ENCODE data around the gene DOHH.
A peak's percentile ranks its signal among the peaks of the same experiment; 100 is the strongest.

Gene DOHH

GRCh38 chr19:3501780-3502179, 1.3 kb upstream of the DOHH start:
- DNase-seq (ENCODE audit: low read depth): no peak

DNA sequence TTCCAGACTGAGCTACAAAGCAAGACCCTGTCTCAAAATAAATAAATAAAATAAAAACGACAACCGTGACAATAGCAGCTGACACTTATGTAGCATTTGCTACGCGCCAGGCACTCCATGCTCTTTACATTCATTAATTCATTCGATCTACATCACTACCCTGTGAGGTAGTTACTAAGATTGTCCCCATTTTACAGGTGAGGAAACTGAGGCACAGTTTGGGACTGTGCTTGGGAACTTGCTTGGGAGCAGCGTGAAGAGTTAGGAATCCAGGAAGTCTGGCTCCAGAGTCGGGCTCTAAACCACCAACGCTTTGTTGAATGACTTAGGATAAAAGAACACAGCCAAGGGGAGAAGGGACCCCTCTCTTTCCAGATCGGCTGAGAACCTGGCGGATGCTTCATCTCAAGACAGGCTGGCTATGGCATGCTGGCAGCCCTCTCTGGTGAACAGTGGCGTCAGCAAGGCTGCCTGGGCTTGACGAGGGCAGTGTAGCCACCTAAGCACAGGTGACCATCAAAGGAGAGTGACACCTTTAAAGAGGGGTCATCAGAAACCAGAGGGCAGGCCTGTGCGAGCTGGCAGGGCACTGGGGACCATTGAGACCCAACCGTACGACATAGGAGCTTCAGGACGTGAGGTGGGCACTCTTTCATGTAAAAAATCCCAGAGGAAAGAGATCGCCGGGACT, 591 bp downstream of the DOHH start:
- no peak for DNase-seq (ENCODE audit: low read depth)

DNA sequence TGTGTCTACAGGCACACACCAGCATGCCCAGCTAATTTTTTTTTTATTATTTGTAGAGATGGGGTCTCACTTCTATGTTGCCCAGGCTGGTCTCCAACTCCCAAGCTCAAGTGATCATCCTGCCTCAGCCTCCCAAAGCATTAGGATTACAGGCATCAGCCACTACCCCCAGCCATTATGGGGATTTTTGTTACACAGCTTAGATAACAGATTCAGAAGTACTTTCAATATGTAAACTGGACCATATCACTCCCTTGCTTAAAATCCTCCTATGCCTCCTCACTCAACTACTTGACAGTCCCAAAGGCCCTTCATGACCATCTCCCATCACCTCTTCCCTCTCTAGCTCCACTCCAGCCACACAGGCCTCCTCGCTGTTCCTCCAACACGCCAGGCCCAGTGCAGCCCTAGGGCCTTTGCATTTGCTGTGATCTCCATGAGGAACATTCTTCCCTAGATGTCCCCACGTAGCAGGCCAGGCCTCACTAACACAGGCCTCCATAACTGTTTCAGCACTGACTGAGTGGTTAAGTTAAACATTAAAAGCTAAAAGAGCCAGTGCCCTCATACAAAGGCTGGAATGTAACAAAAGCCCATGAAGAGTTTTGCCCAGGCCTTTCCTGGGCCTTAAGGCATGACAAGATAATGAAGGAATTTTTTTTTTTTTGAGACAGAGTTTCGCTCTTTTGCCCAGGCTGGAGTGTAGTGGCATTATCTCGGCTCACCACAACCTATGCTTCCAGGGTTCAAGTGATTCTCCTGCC, 2.5 kb downstream of the DOHH start:
- no peak for DNase-seq (ENCODE audit: low read depth)

GRCh38 chr19:3496392-3497273, 3.8 kb downstream of the DOHH start:
- DNase-seq (ENCODE audit: low read depth): no peak

GRCh38 chr19:3494559-3494958, 5.9 kb downstream of the DOHH start:
- DNase-seq (ENCODE audit: low read depth): peak; percentile 48

DNA sequence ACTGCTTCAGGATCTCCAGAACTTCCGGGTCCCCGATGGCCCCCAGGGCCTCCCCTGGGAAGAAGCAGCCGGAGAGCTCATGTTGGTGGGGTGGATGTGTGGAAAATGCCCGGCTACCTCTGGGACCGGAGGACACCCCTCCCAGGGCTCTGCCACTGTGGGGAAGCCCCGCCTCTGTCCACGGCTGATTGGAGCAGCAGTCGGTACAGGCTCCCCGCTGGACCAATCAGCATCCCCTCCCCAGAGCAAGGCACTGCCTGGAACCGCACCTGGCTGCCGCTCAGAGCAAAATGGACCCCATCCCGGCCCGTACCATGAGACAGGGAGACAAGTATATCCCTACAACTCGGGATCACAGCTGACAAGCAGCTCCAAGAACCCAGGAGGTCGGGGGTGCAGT, 6.4 kb downstream of the DOHH start:
- no peak for DNase-seq (ENCODE audit: low read depth)

- DNase-seq (ENCODE audit: low read depth): no peak
Observed at GRCh38 chr19:3493651-3494050, 6.8 kb downstream of the DOHH start.

GRCh38 chr19:3492919-3493318, 7.6 kb downstream of the DOHH start:
- no peak for DNase-seq (ENCODE audit: low read depth)

DNA sequence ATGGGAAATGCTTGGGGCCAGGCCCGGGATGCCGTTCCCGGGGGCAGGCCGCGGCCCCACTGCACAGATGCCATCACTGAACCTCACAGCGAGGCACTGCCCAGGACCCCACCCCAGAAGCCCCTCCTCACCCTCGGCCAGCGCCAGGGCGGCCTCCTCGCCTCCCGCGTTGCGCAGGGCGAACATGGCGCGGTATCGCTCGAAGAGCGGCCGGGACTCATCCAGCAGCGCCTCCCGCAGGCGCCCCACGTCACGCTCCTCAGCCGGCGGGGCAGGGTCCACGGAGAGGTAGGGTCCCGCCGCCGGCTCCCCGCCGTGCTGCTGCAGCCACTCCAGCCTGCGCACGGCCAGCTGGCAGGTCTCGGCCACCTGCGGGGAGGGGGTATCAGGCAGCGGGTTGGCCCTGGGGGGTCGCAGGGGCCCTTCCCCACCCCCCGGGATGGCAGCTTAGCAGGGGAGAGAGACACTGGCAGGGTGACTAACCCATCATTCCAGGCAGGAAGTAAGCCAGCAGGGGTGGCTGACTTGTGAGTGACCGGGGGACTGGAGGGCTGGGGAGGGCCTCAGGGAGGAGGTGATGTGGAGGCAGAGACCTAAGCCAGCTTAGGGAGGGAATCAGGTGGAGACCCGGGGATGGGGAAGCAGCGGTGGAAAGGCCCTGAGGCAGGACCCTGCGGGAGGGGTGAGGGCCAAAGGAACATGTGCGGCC, 8.2 kb downstream of the DOHH start:
- DNase-seq (ENCODE audit: low read depth): no peak

DNA sequence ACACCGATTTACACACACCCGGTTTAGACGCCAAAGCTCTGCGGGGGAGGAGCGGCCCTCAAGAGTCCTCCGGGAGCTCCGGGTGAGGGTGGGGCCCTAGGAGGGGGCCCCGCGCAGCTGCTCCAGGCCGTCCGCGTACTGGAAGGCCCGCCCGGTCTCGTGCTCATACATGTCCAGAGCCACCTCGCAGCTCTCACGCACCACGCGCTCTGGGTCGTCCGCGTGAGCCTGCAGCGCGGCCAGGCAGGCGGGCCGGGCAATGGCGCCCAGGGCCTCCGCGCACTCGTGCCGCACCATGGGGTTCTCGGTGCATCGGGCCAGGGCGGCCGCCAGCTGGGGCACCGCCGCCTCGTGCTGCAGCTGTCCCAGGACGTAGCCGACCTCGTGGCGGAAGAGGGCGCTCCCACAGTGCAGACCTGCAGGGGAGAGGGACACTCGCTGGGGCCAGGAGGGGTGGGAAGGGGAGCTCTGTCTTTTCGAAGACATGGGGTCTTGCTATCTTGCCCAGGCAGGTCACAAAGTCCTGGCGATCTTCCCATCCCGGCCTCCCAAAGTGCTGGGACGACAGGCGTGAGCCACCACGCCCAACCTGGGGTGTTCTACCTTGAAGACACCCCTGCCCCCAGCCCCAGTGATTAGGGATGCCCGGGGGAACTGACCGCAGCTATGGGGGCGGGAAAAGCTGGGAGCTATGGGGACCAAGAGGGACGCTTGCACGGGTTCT, 8.9 kb downstream of the DOHH start:
- DNase-seq (ENCODE audit: low read depth): no peak

- DNase-seq (ENCODE audit: low read depth): no peak
Observed at GRCh38 chr19:3483226-3483628, 17.2 kb downstream of the DOHH start, which contains the start of gene SMIM44. Gene SMIM44 (minus strand): TSS chr19:3483441. CDS start chr19:3483403, 38 bp downstream.

DNA sequence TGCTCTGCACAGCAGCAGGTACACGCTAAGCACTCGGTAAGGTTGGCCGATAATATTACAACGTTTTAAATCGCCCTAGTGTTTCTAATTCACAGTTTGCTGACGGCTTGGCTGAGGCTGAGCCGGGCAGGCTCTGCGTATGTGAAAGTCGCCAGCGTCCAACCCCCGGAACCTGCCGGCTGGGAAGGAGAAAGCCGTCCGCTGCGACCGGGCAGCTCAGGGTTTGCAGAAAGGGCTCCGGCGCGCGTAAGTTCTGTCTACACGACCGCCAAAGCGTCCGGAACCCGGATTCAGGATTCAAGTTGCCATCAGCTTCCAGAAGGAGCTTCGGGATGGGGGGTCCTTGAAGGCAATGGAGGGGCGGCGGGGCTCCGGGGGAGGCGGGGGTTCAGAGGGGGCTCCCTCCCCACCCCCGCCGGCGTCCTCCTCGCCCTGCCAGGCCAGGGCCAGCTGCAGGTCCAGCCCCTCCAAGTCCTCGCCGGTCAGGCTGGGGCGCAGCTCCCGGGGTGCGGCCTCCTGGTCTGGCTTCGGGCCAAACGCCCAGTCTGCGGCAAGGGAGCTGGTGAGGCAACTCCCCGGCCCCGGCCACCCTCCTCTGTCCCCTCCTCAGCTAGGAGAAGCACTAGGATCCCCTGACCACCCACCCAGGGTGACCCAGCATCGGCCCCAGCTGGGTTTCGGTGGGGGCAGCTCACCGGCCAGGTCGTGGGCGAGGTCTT, 17.8 kb downstream of the DOHH start:
- no peak for DNase-seq (ENCODE audit: low read depth)

- no peak for DNase-seq (ENCODE audit: low read depth)
Observed at GRCh38 chr19:3481241-3482090, 19.0 kb downstream of the DOHH start.

GRCh38 chr19:3480383-3481091, 19.9 kb downstream of the DOHH start, which contains the start of gene SMIM24:
Gene SMIM24 (minus strand): TSS chr19:3480525. CDS start chr19:3480463, 62 bp downstream.
- no peak for DNase-seq (ENCODE audit: low read depth)

DNA sequence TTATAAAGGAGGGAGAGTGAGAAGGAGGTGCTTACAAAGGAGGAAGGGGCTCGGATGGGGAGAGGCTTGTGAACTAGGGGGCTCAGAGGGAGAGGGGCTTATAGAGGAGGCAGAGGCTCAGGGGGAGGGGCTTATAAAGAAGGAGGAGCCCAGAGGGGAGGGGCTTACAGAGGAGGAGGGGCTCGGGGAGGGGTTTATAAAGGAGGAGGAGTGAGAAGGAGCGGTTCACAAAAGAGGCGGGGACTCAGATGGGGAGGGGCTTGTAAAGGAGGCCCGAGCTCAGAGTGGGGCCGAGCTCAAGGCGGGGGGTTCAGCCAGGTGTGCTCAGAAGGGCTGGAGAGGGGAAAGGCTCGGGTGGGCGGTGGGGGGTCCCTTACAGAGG, 20.6 kb downstream of the DOHH start:
- no peak for DNase-seq (ENCODE audit: low read depth)

- DNase-seq (ENCODE audit: low read depth): no peak
Observed at GRCh38 chr19:3479177-3479833, 21.2 kb downstream of the DOHH start.

- no peak for DNase-seq (ENCODE audit: low read depth)
Observed at GRCh38 chr19:3478409-3479176, 21.9 kb downstream of the DOHH start.

GRCh38 chr19:3477951-3478350, 22.5 kb downstream of the DOHH start:
- DNase-seq (ENCODE audit: low read depth): no peak

Measured in activated T-cell treated with anti-CD3 and anti-CD28 coated beads for 48 hours (primary cell).